Neural progenitor cell (in vitro differentiated cells): ENCODE measurements around the gene NPHP1.
"Not testable (repeated sequence)": the region's sequence is repeated elsewhere in the genome, so short reads cannot be mapped to it uniquely, and the experiment has no call there.

Experiments used
- CTCF ChIP-seq: fragments of 200-600 bp; sonication (generic); IDR thresholded peaks from 2 replicates; pipeline ENCODE4 v1.5.1; 2017; ENCODE audit warnings: antibody characterized with exemption, mild to moderate bottlenecking
- EZH2 ChIP-seq: fragments of 200-600 bp; sonication (generic); IDR thresholded peaks from 2 replicates; pipeline ENCODE4 v1.6.1; 2017; ENCODE audit warnings: antibody characterized with exemption, mild to moderate bottlenecking, moderate library complexity

- TF ChIP-seq CTCF, EZH2: not testable (repeated sequence)
Observed at GRCh38 chr2:110154828-110155227, 50.0 kb downstream of the NPHP1 start.
